H1 (cell line): Measurements from ENCODE around the gene SMYD4. TPM values are rescaled to one million over a fixed set of nuclear protein-coding genes. Genes with fewer than 3 reads are reported as not detected.

Experiments used
- ASH2L ChIP-seq: fragments of 200-600, 300-600 bp; sonication (generic); IDR thresholded peaks from one replicate; pipeline ENCODE4 v1.7.1; 2017; ENCODE audit warnings: low read length
- EP300 ChIP-seq, 2 experiments: IDR thresholded peaks; 1 replicate in 1 of 2; 2 replicates in 1 of 2; pipeline ENCODE4 v1.6.1; 2011 to 2012; ENCODE audit warnings: low read depth in 2 of 2, low read length in 2 of 2, mild to moderate bottlenecking in 2 of 2, borderline replicate concordance in 1 of 2, inconsistent platforms in 1 of 2, moderate library complexity in 1 of 2
- KDM1A ChIP-seq: fragments of 200-600, 300-600 bp; sonication (generic); IDR thresholded peaks from 2 replicates; pipeline ENCODE4 v1.7.1; 2016; ENCODE audit warnings: mild to moderate bottlenecking, low read length, borderline replicate concordance
- POLR2AphosphoS5 ChIP-seq: IDR thresholded peaks from 2 replicates; pipeline ENCODE4 v1.6.1; 2011; ENCODE audit warnings: low read depth, low read length
- RXRA ChIP-seq: IDR thresholded peaks from 2 replicates; pipeline ENCODE4 v1.6.1; 2011; ENCODE audit warnings: low read depth, mild to moderate bottlenecking, low read length, moderate library complexity; ENCODE audit not compliant: insufficient read depth
- ZNF274 ChIP-seq: IDR thresholded peaks from 2 replicates; pipeline ENCODE4 v1.7.0; 2012; ENCODE audit warnings: low read length, borderline replicate concordance; ENCODE audit errors: extremely low read depth
- polyA plus RNA-seq, 7 experiments: library from polyadenylated mRNA; depleted of rRNA in 3 of 7; stranded (reverse) in 5 of 7; unstranded in 2 of 7; fragments of >200 nt in 5 of 7; fragments of 200-250 nt in 2 of 7; gene quantifications; 1 replicate in 5 of 7; 2 replicates in 1 of 7; 4 replicates in 1 of 7; pipeline versions ENCODE4 v1.2.1 to v1.2.3, GENCODE V29; 2011 to 2013; ENCODE audit warnings: missing spikeins in 2 of 7, mixed read lengths in 2 of 7
- total RNA-seq: library from RNA; stranded (reverse); fragmentation: NEBNext Ultra II Directional; extraction: Animal tissue kit (Norgen Biotek cat#: 25700); gene quantifications from 2 replicates; pipeline ENCODE4 v1.2.1, GENCODE V29; 2021
- TF ChIP-seq, protein P1 (sequence below), 3 experiments: IDR thresholded peaks; 1 replicate in 2 of 3; 2 replicates in 1 of 3; pipeline versions ENCODE4 v1.5.1 to v1.6.1; 2011; ENCODE audit warnings: low read length in 3 of 3, mild to moderate bottlenecking in 3 of 3, inconsistent platforms in 2 of 3, low read depth in 1 of 3, moderate library complexity in 1 of 3; ENCODE audit not compliant: insufficient read depth in 1 of 3; ENCODE audit errors: control extremely low read depth in 1 of 3

Gene SMYD4
- total and polyA plus RNA-seq, 2 of the 8 experiments (the other 6 are each of a cell fraction or from before 2014, with no cell fraction given), result 10.5 to 23.4 TPM

DNA sequence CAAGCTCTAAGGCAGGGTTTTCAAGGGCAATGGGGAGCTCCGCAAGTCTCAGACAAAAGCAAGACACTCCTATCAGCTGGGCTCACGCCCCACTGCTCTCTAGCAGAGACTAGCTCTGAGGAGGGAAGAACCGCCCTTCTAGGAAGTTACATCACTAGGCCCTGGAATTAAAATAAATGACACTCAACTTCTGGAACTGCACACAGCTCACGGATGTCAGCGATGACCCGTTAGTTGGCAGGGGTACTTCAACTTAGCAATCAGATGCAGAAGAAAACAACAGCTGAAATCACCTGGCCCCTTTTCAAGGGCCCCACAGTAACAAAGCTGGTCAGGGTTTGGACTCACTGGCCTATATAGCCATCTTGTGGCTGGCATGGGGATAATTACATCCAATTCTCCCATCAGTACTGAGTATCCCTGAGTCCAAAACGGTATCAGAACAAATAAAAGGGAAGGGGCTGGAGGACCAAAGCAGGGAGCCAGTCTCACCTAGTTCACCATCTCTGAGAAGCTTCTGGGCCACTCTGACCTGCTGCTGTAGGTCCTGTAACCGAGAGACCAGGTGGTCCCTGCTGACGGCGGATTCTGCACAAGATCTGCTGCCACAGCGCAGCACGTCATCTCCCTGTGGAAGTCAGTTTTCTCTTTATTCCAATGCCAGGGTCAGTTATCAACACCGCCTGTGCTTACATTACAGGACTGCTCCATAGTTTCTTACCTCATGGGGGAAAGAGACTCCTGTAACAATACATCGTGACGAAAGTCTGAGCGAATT is 45.7 kb downstream of the SMYD4 start (continued):
- no peak for TF ChIP-seq EP300 (IDR thresholded peaks at IDR 0.05; ENCODE audit: borderline replicate concordance in 1 of 2, low read depth in 2 of 2, low read length in 2 of 2)
- TF ChIP-seq RXRA, result no peak
- TF ChIP-seq ASH2L, result no peak
- TF ChIP-seq ZNF274, result no peak
- no peak for TF ChIP-seq KDM1A
- TF ChIP-seq, protein P1, sequence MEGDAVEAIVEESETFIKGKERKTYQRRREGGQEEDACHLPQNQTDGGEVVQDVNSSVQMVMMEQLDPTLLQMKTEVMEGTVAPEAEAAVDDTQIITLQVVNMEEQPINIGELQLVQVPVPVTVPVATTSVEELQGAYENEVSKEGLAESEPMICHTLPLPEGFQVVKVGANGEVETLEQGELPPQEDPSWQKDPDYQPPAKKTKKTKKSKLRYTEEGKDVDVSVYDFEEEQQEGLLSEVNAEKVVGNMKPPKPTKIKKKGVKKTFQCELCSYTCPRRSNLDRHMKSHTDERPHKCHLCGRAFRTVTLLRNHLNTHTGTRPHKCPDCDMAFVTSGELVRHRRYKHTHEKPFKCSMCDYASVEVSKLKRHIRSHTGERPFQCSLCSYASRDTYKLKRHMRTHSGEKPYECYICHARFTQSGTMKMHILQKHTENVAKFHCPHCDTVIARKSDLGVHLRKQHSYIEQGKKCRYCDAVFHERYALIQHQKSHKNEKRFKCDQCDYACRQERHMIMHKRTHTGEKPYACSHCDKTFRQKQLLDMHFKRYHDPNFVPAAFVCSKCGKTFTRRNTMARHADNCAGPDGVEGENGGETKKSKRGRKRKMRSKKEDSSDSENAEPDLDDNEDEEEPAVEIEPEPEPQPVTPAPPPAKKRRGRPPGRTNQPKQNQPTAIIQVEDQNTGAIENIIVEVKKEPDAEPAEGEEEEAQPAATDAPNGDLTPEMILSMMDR (IDR thresholded peaks at IDR 0.05; ENCODE audit: control extremely low read depth in 1 of 3, insufficient read depth in 1 of 3, low read depth in 1 of 3, low read length in 3 of 3), result peak; percentile 9 to 68 (median 59)
- TF ChIP-seq POLR2AphosphoS5, result no peak
